Parathyroid adenoma (tissue), 2 donors: Measurements from ENCODE around the gene SULT2B1.

ENCODE experiments used
- H2AFZ ChIP-seq: fragments of 300-600 bp; sonication (generic); one replicate; pipeline ENCODE4 v1.7.0; 2017; ENCODE audit warnings: antibody characterized with exemption, mild to moderate bottlenecking
- H3K27ac ChIP-seq: fragments of 300-600 bp; sonication (generic); one replicate; pipeline ENCODE4 v1.7.0; 2017
- H3K27me3 ChIP-seq: fragments of 300-600 bp; sonication (generic); one replicate; pipeline ENCODE4 v1.7.0; 2017; ENCODE audit warnings: low read length; ENCODE audit not compliant: control insufficient read depth, insufficient read depth
- H3K36me3 ChIP-seq: fragments of 300-600 bp; sonication (generic); one replicate; pipeline ENCODE4 v1.7.0; 2017; ENCODE audit warnings: low read length; ENCODE audit not compliant: control insufficient read depth, insufficient read depth
- H3K4me1 ChIP-seq: fragments of 300-600 bp; sonication (generic); one replicate; pipeline ENCODE4 v1.7.0; 2017; ENCODE audit warnings: control low read depth
- H3K4me2 ChIP-seq: fragments of 300-600 bp; sonication (generic); one replicate; pipeline ENCODE4 v1.7.0; 2017; ENCODE audit warnings: low read length
- H3K4me3 ChIP-seq: fragments of 300-600 bp; sonication (generic); one replicate; pipeline ENCODE4 v1.7.0; 2017; ENCODE audit warnings: low read depth, low read length
- H3K79me2 ChIP-seq: fragments of 300-600 bp; sonication (generic); one replicate; pipeline ENCODE4 v1.7.0; 2017; ENCODE audit warnings: control low read depth
- H3K9ac ChIP-seq: fragments of 300-600 bp; sonication (generic); one replicate; pipeline ENCODE4 v1.7.0; 2017; ENCODE audit warnings: mild to moderate bottlenecking
- H3K9me3 ChIP-seq: fragments of 300-600 bp; sonication (generic); one replicate; pipeline ENCODE4 v1.7.0; 2017; ENCODE audit warnings: low read length; ENCODE audit not compliant: control insufficient read depth
- TF ChIP-seq, protein P1 (sequence below): fragments of 300-600 bp; sonication (generic); IDR thresholded peaks from one replicate; pipeline ENCODE4 v1.7.0; 2017; ENCODE audit warnings: antibody characterized with exemption, mild to moderate bottlenecking
- donor health status: primary hyperparathyroidism.

Gene SULT2B1

DNA sequence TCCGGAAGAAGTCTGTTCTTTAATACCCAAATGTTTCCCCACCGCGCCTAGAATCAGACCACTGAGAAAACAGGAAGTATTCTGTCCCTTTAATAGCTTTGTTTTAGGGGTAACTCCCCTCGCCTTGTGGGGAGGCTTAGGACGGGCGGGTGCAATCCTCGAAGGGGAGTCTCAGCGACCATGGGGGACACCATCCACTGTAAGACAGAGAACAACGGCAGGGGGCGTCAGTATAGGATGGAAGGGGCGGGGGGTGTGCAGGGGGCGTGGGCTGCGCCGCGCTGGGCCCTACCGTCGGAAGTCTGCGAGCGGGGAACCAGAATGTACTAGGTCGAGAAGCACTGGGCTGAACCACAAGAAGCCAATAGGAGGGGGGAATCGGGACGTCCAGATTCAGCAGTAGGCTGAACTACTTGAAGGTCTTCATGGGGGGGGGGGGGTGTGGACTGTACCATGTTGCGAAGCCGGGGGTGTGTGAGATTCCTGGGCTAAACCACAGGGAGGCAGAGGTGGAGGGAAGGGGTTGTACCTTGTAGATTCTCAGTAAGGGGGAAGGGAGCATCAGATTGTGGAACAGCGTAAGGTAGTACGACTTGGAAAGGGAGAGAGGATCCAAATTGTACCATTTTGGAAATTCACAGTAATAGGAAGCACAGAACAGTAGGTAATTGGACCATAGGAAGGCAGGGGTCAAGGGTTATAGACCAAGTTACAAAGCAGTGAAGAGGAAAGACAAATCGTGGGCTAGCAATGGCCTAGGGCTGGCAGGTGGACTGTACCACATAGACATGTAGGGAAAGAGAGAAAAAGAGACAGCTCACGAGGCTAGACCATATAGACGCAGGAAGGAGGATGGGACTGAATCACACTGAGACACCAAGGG lies 86.2 kb downstream of the SULT2B1 start:
- Histone ChIP-seq H3K27me3 (no peaks in the 10 kb centered on the region), H3K27ac (peak overlapping the region; percentile 99), H3K4me3 (peak overlapping the region; percentile 81), H3K9me3 (no peaks in the 10 kb centered on the region), H3K79me2 (no peaks in the 10 kb centered on the region), H3K9ac (peak overlapping the region; percentile 82), H2AFZ (peak overlapping the region; percentile 76), H3K36me3 (no peaks in the 10 kb centered on the region), H3K4me2 (peak overlapping the region; percentile 72), H3K4me1 (peaks cover 21% of the 10 kb centered on the region)
- TF ChIP-seq, protein P1, sequence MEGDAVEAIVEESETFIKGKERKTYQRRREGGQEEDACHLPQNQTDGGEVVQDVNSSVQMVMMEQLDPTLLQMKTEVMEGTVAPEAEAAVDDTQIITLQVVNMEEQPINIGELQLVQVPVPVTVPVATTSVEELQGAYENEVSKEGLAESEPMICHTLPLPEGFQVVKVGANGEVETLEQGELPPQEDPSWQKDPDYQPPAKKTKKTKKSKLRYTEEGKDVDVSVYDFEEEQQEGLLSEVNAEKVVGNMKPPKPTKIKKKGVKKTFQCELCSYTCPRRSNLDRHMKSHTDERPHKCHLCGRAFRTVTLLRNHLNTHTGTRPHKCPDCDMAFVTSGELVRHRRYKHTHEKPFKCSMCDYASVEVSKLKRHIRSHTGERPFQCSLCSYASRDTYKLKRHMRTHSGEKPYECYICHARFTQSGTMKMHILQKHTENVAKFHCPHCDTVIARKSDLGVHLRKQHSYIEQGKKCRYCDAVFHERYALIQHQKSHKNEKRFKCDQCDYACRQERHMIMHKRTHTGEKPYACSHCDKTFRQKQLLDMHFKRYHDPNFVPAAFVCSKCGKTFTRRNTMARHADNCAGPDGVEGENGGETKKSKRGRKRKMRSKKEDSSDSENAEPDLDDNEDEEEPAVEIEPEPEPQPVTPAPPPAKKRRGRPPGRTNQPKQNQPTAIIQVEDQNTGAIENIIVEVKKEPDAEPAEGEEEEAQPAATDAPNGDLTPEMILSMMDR: peak; percentile 29

DNA sequence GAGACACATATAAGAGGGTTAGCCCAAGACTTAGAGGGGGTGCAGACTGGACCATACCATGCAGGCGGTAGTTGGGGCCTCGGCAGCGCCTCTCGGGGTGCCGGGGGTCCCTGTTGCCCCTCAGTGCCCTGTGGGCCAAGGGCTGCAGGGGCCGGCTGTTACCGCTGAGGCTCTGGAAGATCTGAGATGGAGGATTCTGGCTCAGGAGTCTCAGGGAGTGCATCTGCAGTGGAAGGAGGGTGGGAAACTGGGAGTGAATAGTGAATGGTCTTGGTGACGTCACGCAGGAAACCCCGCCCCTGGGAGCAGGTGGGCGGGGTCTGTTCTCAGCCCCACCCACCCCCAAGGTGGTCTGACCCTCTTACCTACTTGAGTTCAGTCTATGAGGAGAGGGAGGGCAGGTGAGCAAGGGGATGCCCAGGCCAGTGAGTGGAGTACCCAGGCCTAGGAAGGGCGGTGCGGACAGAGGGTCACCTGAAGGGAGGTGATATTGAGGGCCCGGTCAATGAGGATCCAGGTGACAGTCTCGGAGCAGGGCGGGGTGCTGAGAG lies 86.9 kb downstream of the SULT2B1 start:
- H3K27ac ChIP-seq: peak overlapping the region; percentile 99
- no peaks in the 10 kb centered on the region for H3K27me3 ChIP-seq
- no peak overlapping the region for H3K9ac ChIP-seq
- TF ChIP-seq, protein P1: no peak
- no peaks in the 10 kb centered on the region for H3K36me3 ChIP-seq
- H3K9me3 ChIP-seq: no peaks in the 10 kb centered on the region
- H3K79me2 ChIP-seq: no peaks in the 10 kb centered on the region
- peaks cover 14% of the 10 kb centered on the region for H3K4me1 ChIP-seq
- peak overlapping the region; percentile 76 for H2AFZ ChIP-seq
- H3K4me3 ChIP-seq: peak overlapping the region; percentile 81
- peak overlapping the region; percentile 72 for H3K4me2 ChIP-seq

DNA sequence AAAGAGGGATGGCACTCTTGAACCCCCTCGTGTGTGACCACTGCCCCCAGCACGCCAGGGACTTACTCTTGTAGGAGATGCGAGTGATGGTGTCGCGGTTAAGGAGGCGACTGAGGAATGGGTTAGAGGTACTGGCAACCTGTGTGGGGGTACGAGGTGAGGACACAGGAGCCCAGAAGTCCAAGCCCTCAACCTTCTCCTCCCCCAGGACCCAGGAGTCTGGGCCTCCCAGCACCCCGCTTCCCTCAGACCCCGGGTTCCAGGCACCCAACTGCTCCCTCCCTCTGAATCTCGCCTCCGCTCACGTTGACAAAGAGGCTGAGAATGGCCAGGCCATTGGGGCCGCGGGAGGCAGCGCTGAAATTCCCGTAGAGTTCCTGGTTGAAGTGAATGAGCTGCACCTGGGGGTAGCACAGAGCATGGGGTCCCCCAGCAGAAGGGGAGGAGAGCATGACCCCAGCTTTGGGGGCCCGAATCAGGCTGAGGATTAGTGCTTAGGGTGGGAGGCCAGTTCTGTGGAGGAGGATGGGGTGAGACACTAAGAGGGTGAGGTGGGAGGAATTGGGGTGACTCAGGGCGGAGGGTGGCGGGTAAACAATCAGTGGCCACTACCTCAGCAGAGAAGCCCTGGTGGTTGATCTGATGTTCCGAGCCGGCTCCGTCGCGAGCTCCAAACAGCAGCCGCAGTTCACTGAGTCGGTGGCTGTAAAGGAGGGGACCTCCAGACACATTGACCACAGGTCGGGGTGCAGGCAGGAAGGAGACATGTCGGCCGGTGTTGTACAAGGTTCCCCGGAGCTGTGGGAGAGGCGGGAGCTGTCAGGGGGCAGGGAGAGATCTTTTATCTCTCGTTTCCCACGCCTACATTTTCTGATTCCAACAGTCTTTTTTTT lies 87.8 kb downstream of the SULT2B1 start:
- H3K4me3 ChIP-seq: peak overlapping the region; percentile 59
- H3K9me3 ChIP-seq: no peaks in the 10 kb centered on the region
- H2AFZ ChIP-seq: no peak overlapping the region
- H3K36me3 ChIP-seq: no peaks in the 10 kb centered on the region
- no peak overlapping the region for H3K27ac ChIP-seq
- H3K79me2 ChIP-seq: peaks cover 3% of the 10 kb centered on the region
- no peak overlapping the region for H3K9ac ChIP-seq
- H3K27me3 ChIP-seq: no peaks in the 10 kb centered on the region
- TF ChIP-seq, protein P1: no peak
- H3K4me1 ChIP-seq: peaks cover 14% of the 10 kb centered on the region
- H3K4me2 ChIP-seq: peak overlapping the region; percentile 82

DNA sequence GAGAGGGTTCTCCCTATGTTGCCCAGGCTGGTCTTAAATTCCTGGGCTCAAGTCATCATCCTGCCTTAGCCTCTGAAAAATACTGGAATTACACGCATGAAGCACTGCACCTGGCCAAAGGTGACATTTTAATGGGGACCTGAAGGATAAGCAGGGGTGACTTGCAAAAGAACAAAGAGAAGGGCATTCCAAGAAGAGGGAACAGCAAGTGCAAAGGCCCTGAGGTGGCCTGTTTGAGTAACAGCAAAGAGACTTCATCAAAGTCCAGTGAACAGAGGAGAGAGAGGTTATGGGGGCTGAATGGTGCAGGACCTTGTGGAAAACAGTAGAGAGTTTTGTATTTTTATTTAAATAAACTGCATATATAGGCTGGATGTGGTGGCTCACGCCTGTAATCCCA lies 89.9 kb downstream of the SULT2B1 start:
- Histone ChIP-seq H3K79me2 (peaks cover 3% of the 10 kb centered on the region), H3K4me3 (no peak overlapping the region), H3K9ac (no peak overlapping the region), H3K4me2 (no peak overlapping the region), H2AFZ (no peak overlapping the region), H3K4me1 (peaks cover 10% of the 10 kb centered on the region), H3K36me3 (no peaks in the 10 kb centered on the region), H3K27me3 (no peaks in the 10 kb centered on the region), H3K27ac (no peak overlapping the region), H3K9me3 (no peaks in the 10 kb centered on the region)
- TF ChIP-seq, protein P1: no peak
